Activated CD4-positive, alpha-beta T cell treated with anti-CD3 and anti-CD28 coated beads, Interleukin-2, amount 50 U/mL, for 48 hours (primary cell): Measurements from ENCODE around the gene OCA2.
"Not testable (repeated sequence)": the region's sequence is repeated elsewhere in the genome, so short reads cannot be mapped to it uniquely, and the experiment has no call there.

Experiments
- DNase-seq, 2 experiments: peaks; one replicate each; pipeline ENCODE4 v3.0.0-alpha.2; 2020

OCA2 gene

GRCh38 chr15:27798807-27799206 is 300.3 kb downstream of the OCA2 start:
- DNase-seq: no peak

GRCh38 chr15:27797765-27798164 is 301.4 kb downstream of the OCA2 start:
- no peak for DNase-seq

GRCh38 chr15:27796405-27797320 is 302.5 kb downstream of the OCA2 start:
- DNase-seq: no peak

GRCh38 chr15:27792756-27793264 is 306.3 kb downstream of the OCA2 start:
- DNase-seq: no peak

- DNase-seq: no peak
These were observed 308.8 kb downstream of the OCA2 start for GRCh38 chr15:27790270-27790669.

GRCh38 chr15:27787931-27788330 is 311.2 kb downstream of the OCA2 start:
- no peak for DNase-seq

GRCh38 chr15:27784107-27784506 is 315.0 kb downstream of the OCA2 start:
- DNase-seq: no peak

GRCh38 chr15:27783678-27784077 is 315.4 kb downstream of the OCA2 start:
- no peak for DNase-seq

- no peak for DNase-seq
These were observed 317.0 kb downstream of the OCA2 start for GRCh38 chr15:27782125-27782524.

- DNase-seq: no peak
These were observed 322.6 kb downstream of the OCA2 start for GRCh38 chr15:27776501-27776900.

- no peak for DNase-seq
These were observed 324.5 kb downstream of the OCA2 start for GRCh38 chr15:27774638-27775037.

- no peak for DNase-seq
These were observed 324.9 kb downstream of the OCA2 start for GRCh38 chr15:27774191-27774590.

GRCh38 chr15:27771892-27772291 is 327.2 kb downstream of the OCA2 start:
- DNase-seq: no peak

- no peak for DNase-seq
These were observed 328.2 kb downstream of the OCA2 start for GRCh38 chr15:27770769-27771554.

- DNase-seq: no peak
These were observed 329.0 kb downstream of the OCA2 start for GRCh38 chr15:27770086-27770607.

- DNase-seq: no peak
These were observed 329.5 kb downstream of the OCA2 start for GRCh38 chr15:27769652-27770051.

- DNase-seq: no peak
These were observed 330.2 kb downstream of the OCA2 start for GRCh38 chr15:27768732-27769475.

- DNase-seq: no peak
These were observed 331.0 kb downstream of the OCA2 start for GRCh38 chr15:27767918-27768640.

- DNase-seq: not testable (repeated sequence)
These were observed 331.7 kb downstream of the OCA2 start for GRCh38 chr15:27767430-27767829.

GRCh38 chr15:27764339-27764738 is 334.8 kb downstream of the OCA2 start:
- DNase-seq: no peak

- DNase-seq: no peak
These were observed 335.6 kb downstream of the OCA2 start for GRCh38 chr15:27763514-27763913.

GRCh38 chr15:27762471-27762870 is 336.6 kb downstream of the OCA2 start:
- no peak for DNase-seq
